MG63 (cell line): ENCODE measurements around the gene HTR1D. TPM values are rescaled to one million over a fixed set of nuclear protein-coding genes. Genes with fewer than 3 reads are reported as not detected.

ENCODE experiments used
- DNase-seq: peaks from one replicate; pipeline ENCODE4 v3.0.0-alpha.2; 2020
- H3K27me3 ChIP-seq: fragments of 250-450 bp; sonication (Bioruptor Pico); 2 replicates; pipeline ENCODE4 v1.5.1; 2020; ENCODE audit warnings: mild to moderate bottlenecking, moderate library complexity
- H3K36me3 ChIP-seq: fragments of 250-450 bp; sonication (Bioruptor Pico); 2 replicates; pipeline ENCODE4 v1.5.1; 2020; ENCODE audit warnings: mild to moderate bottlenecking, moderate library complexity
- H3K4me3 ChIP-seq: fragments of 250-450 bp; sonication (Bioruptor Pico); 2 replicates; pipeline ENCODE4 v1.5.1; 2020; ENCODE audit warnings: mild to moderate bottlenecking, moderate library complexity
- H3K9me3 ChIP-seq: fragments of 250-450 bp; sonication (Bioruptor Pico); 2 replicates; pipeline ENCODE4 v1.5.1; 2020; ENCODE audit warnings: mild to moderate bottlenecking, moderate library complexity
- total RNA-seq: library from RNA; depleted of rRNA; stranded (reverse); fragments of >200 nt; shearing (Covaris generic); gene quantifications from 2 replicates; pipeline ENCODE4 v1.2.3, GENCODE V29; 2014; ENCODE audit warnings: low replicate concordance

Gene HTR1D
- total RNA-seq, 1 experiment from 2014 or later = 0.20 TPM

GRCh38 chr1:23174426-23175110, 42.7 kb downstream of the HTR1D start:
- Histone ChIP-seq H3K9me3 (no peaks in the 10 kb centered on the region), H3K27me3 (no peaks in the 10 kb centered on the region), H3K36me3 (no peaks in the 10 kb centered on the region), H3K4me3 (no peak overlapping the region)
- DNase-seq = no peak

- DNase-seq = no peak
- H3K27me3 ChIP-seq = no peaks in the 10 kb centered on the region
- H3K36me3 ChIP-seq = no peaks in the 10 kb centered on the region
- H3K9me3 ChIP-seq = no peaks in the 10 kb centered on the region
- H3K4me3 ChIP-seq = no peak overlapping the region
Measured at GRCh38 chr1:23171181-23171755, 46.0 kb downstream of the HTR1D start.

- Histone ChIP-seq H3K4me3 (no peak overlapping the region), H3K36me3 (no peaks in the 10 kb centered on the region), H3K9me3 (no peaks in the 10 kb centered on the region), H3K27me3 (no peaks in the 10 kb centered on the region)
- DNase-seq = peak; percentile 85
Measured at GRCh38 chr1:23169727-23170335, 47.5 kb downstream of the HTR1D start.

GRCh38 chr1:23169195-23169575, 48.1 kb downstream of the HTR1D start:
- no peak for DNase-seq
- Histone ChIP-seq H3K36me3 (no peaks in the 10 kb centered on the region), H3K27me3 (no peaks in the 10 kb centered on the region), H3K4me3 (no peak overlapping the region; the same call in 1 of the 2 replicates), H3K9me3 (no peaks in the 10 kb centered on the region)

- H3K36me3 ChIP-seq = no peaks in the 10 kb centered on the region
- no peaks in the 10 kb centered on the region for H3K9me3 ChIP-seq
- H3K4me3 ChIP-seq = peak within 1 kb of the TSS; percentile 74
- no peaks in the 10 kb centered on the region for H3K27me3 ChIP-seq
- DNase-seq = peak; percentile 73
Measured at GRCh38 chr1:23168445-23169194, 48.7 kb downstream of the HTR1D start, which contains the start of gene LUZP1. Gene LUZP1 (minus strand): TSS chr1:23168856.

- Histone ChIP-seq H3K4me3 (peak overlapping the region; percentile 74), H3K27me3 (no peaks in the 10 kb centered on the region), H3K36me3 (no peaks in the 10 kb centered on the region), H3K9me3 (no peaks in the 10 kb centered on the region)
- DNase-seq = peak; percentile 54
Measured at GRCh38 chr1:23168079-23168444, 49.2 kb downstream of the HTR1D start.

- Histone ChIP-seq H3K27me3 (no peaks in the 10 kb centered on the region), H3K4me3 (peak overlapping the region; percentile 74), H3K9me3 (no peaks in the 10 kb centered on the region), H3K36me3 (no peaks in the 10 kb centered on the region)
- peak; percentile 66 for DNase-seq
Measured at GRCh38 chr1:23167353-23168078, 49.8 kb downstream of the HTR1D start.

GRCh38 chr1:23166854-23167253, 50.4 kb downstream of the HTR1D start:
- Histone ChIP-seq H3K9me3 (no peaks in the 10 kb centered on the region), H3K4me3 (peak overlapping the region; percentile 74), H3K27me3 (no peaks in the 10 kb centered on the region), H3K36me3 (no peaks in the 10 kb centered on the region)
- no peak for DNase-seq

GRCh38 chr1:23163395-23163794, 53.9 kb downstream of the HTR1D start:
- Histone ChIP-seq H3K4me3 (no peak overlapping the region), H3K9me3 (no peaks in the 10 kb centered on the region), H3K36me3 (no peaks in the 10 kb centered on the region), H3K27me3 (no peaks in the 10 kb centered on the region)
- DNase-seq = no peak

GRCh38 chr1:23159963-23160877, 57.1 kb downstream of the HTR1D start:
- H3K36me3 ChIP-seq = no peaks in the 10 kb centered on the region
- H3K9me3 ChIP-seq = no peaks in the 10 kb centered on the region
- no peaks in the 10 kb centered on the region for H3K27me3 ChIP-seq
- no peak overlapping the region for H3K4me3 ChIP-seq
- DNase-seq = no peak

- no peaks in the 10 kb centered on the region for H3K9me3 ChIP-seq
- no peak overlapping the region for H3K4me3 ChIP-seq
- DNase-seq = no peak
- no peaks in the 10 kb centered on the region for H3K36me3 ChIP-seq
- H3K27me3 ChIP-seq = no peaks in the 10 kb centered on the region
Measured at GRCh38 chr1:23156940-23157339, 60.4 kb downstream of the HTR1D start.

- H3K36me3 ChIP-seq = no peaks in the 10 kb centered on the region
- H3K4me3 ChIP-seq = no peak overlapping the region
- no peak for DNase-seq
- no peaks in the 10 kb centered on the region for H3K9me3 ChIP-seq
- no peaks in the 10 kb centered on the region for H3K27me3 ChIP-seq
Measured at GRCh38 chr1:23152966-23153684, 64.2 kb downstream of the HTR1D start.

- no peak for DNase-seq
- Histone ChIP-seq H3K9me3 (no peaks in the 10 kb centered on the region), H3K27me3 (no peaks in the 10 kb centered on the region), H3K4me3 (no peak overlapping the region), H3K36me3 (no peaks in the 10 kb centered on the region; the same call in 1 of the 2 replicates)
Measured at GRCh38 chr1:23150742-23151141, 66.6 kb downstream of the HTR1D start.

- H3K4me3 ChIP-seq = no peak overlapping the region
- H3K27me3 ChIP-seq = no peaks in the 10 kb centered on the region
- no peaks in the 10 kb centered on the region; the same call in 1 of the 2 replicates for H3K36me3 ChIP-seq
- no peak for DNase-seq
- H3K9me3 ChIP-seq = no peaks in the 10 kb centered on the region
Measured at GRCh38 chr1:23150125-23150524, 67.2 kb downstream of the HTR1D start.

- H3K36me3 ChIP-seq = no peaks in the 10 kb centered on the region; the same call in 1 of the 2 replicates
Measured at GRCh38 chr1:23149114-23149513, 68.2 kb downstream of the HTR1D start.

More at GRCh38 chr1:23149114-23149513, 68.2 kb downstream of the HTR1D start:
- DNase-seq = no peak
- Histone ChIP-seq H3K4me3 (no peak overlapping the region), H3K9me3 (no peaks in the 10 kb centered on the region), H3K27me3 (no peaks in the 10 kb centered on the region)
